Measurements from ENCODE around the gene GSTO1.

GSTO1 gene

DNA sequence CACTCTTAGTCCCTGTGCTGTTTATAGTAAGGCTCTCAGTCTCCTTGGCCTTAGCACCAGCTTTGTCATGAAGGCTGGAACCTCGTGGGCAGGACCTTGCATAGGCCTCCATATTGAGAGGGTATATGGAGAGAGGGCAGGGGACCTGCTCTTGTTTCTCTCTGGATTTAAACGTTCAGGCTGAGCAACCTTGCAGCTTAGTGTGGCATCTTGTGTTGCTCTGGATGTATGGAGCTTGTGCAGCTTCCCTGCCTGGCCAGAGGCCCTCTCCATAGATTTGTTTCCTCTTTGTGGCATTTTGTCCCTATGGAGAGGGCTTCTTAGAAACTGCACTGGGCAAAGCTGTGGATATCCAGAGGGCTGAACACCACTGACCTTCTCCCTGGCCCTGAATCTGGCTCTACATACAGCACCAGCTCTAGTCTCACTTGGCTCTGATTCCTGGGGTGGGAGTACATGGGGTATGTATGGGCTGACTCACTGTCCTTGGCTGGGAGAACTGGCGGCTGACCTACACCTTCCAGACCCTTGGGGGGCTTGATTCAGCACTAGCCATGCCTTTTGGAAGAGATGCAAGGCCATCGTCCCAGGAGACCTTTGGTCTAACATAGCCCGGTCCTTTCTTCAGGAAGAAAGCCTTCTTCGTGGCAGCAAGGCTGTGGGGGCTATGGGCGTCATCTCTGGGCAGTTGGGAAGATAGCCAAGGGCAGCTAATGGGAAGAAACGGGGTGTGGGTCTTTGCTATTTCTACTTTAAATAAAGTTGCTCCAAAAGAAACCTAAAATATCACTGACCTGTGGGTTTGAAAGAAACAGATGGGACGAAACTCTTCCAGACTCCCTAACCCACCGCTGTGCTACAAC, 53.1 kb downstream of the GSTO1 start:
- no peak for DNase-seq

GRCh38 chr10:104308439-104308903, 53.8 kb downstream of the GSTO1 start:
- DNase-seq = no peak

GRCh38 chr10:104309980-104310978, 55.6 kb downstream of the GSTO1 start:
- no peak for DNase-seq

DNA sequence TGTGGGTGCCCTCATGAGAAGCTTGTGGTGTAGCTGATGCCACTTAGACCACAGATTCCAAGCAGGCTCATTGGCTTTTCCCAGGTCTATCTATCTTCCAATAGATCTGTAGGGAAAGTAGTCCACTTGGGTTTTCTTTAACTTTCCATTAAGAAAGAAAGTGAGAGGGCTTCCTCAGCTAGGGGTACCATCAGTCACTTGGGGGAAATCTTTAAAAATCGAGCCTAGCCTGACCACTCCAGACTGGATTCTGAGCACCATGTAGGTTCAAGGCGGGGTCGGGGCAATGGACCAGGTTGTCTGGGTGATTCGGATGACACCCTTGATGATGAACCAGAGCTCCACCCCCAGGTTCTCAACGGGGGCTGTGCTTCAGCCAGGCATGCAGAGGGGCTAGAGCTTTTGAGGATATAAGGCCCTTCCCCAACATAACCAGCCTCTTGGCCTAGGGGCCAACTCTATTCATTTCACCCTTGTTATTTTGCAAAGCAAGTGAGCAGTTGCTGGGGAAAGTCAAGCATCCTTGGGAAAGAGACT, 56.6 kb downstream of the GSTO1 start:
- no peak for DNase-seq

DNA sequence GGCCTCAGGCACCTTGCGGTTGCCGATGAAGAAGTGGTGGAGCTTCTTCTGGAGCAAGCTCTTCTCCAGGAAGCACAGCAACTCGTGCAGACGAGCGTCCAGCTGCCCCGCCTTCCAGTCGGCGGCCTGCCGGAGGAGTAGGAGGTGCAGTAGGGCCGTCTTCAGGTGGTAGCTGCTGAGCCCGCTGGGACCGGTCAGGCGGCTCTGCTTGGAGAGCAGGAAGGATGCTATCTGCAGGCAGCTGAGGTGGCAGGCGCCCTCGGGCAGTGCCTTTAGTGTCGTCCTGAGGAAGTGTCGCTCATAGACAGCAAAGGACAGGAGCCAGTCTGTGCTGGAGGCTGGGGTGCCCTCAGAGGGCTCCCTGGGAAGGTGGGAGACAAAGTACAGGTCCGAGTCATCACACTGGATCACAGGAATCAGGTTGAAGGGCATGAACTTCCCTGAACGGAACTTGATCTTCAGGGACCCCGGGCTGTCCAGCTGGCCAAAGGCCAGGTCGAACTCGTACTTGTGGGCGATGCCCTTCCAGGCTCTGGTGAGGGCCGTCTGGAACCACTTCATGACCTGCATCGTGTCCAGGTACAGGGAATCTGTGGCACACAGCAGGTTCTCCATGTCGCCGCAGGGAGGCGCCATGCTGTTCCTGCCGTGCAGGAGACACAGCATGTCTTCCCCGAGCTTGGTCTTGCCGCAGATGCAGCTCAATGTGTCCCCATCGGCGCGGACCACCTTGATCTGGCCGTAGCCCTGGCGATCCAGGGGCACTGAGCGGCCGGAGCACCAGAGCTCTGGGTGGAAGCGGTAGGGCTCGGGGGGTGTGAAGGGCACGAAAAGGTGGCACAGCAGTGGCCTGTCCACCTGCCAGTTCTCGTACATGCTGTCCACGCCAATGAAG, 60.1 kb downstream of the GSTO1 start:
- DNase-seq = no peak

GRCh38 chr10:104315486-104315921, 60.8 kb downstream of the GSTO1 start:
- DNase-seq = no peak

DNA sequence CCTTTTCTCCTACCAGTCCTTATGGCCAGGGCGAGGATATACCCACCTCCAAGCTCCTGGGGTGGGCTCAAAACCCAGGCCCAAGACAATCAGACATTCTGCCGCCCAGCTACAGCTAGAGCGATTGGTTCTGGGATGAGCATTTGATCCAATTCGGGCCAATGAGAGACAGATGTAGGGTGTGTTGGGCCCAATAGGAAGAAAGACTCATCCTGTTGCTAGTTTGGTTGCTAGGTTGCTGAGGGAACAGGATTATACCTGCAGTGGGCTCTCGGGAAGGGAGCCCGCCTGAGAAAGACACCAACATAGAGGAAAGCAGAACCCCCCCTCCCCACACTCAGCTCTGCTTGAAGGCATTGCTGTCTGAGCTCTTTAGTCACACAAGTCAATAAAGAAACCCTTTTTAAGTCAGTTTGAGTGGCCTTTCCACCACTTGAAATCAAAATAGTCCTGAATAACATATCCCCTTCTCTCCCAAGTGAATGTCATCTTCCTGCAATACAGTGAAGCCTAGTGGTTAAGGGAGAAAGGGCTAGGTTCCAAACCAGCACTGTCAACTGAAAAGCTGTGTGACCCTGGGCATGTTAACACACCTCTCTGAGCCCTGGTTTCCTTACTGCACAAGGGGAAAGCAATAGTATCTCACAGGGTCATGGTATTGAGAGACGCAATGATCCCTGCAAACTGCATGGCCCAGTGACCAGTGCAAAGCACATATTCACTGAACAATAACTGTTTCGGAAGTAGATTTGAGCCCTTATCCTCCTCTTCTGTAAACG, 61.8 kb downstream of the GSTO1 start:
- DNase-seq = no peak
